Kidney epithelial cell (primary cell): ENCODE data around the gene EIPR1. TPM values are rescaled to one million over a fixed set of nuclear protein-coding genes. Genes with fewer than 3 reads are reported as not detected.

ENCODE experiments used
- DNase-seq: peaks from one replicate; pipeline ENCODE4 v3.0.0-alpha.2; 2010; ENCODE audit warnings: low read depth
- H3K27me3 ChIP-seq: 2 replicates; pipeline ENCODE4 v1.6.0; 2011; ENCODE audit warnings: low read length; ENCODE audit not compliant: control insufficient read depth, insufficient read depth
- H3K36me3 ChIP-seq: 2 replicates; pipeline ENCODE4 v1.5.1; 2011; ENCODE audit warnings: low read length; ENCODE audit not compliant: control insufficient read depth, insufficient read depth
- H3K4me3 ChIP-seq: 2 replicates; pipeline ENCODE4 v1.5.1; 2011; ENCODE audit warnings: low read depth, mild to moderate bottlenecking, control low read depth, low read length
- CTCF ChIP-seq: IDR thresholded peaks from 2 replicates; pipeline ENCODE4 v1.5.1; 2011; ENCODE audit warnings: mild to moderate bottlenecking, moderate library complexity, low read length, control low read depth, inconsistent platforms; ENCODE audit not compliant: insufficient read depth, poor library complexity, severe bottlenecking
- total RNA-seq: library from RNA; depleted of rRNA; stranded (reverse); fragments of >200 nt; gene quantifications from 2 replicates; pipeline ENCODE4 v1.2.3, GENCODE V29; 2015

The EIPR1 gene
- total RNA-seq, 1 donor from 2014 or later = 67.2 TPM

DNA sequence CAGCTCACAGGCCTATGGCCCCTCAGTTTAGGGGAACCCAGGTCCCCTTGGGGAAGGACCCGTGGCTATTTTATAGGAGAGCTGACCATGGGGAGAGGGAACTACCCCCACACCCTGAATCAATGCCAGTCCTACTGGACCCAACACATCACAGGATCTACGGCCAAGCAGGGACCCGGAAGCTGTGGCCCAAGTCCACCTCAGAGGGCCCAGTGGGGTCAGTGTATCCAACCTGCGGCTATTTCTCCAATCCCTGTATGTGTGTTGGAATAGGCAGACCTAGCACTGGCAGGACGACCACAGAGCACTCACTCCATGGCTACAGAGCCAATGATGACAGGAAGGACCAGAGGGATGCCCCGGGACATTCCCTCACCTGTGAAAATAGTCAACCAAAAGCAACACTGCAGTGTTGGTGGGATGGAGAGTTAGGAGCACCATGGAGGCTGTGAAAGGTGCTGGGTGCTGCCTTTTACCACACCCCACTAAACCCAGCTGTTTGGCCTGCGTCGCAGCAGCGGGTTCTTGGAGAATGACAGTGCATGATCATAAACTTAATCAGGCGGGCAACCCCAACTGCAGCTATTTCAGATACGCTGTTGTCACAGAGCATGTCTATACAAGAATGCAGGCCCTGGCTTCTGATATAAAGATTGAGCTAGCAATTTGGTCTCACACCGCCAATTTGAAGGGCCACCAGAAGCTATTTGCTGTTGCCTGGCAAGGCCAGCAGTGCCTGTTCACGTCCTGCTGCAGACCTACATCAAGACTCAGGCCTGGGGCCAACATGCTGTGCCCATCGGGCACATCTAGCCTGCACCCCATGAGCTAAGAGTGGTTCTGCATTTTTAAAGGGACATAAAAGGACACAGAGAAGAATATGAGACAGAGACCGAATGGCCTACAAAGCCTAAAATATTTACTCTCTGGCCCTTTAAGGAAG, 110.4 kb downstream of the EIPR1 start:
- no peak for DNase-seq
- TF ChIP-seq CTCF = no peak
- Histone ChIP-seq H3K27me3 (no peaks in the 10 kb centered on the region), H3K36me3 (no peaks in the 10 kb centered on the region), H3K4me3 (no peak overlapping the region)

DNA sequence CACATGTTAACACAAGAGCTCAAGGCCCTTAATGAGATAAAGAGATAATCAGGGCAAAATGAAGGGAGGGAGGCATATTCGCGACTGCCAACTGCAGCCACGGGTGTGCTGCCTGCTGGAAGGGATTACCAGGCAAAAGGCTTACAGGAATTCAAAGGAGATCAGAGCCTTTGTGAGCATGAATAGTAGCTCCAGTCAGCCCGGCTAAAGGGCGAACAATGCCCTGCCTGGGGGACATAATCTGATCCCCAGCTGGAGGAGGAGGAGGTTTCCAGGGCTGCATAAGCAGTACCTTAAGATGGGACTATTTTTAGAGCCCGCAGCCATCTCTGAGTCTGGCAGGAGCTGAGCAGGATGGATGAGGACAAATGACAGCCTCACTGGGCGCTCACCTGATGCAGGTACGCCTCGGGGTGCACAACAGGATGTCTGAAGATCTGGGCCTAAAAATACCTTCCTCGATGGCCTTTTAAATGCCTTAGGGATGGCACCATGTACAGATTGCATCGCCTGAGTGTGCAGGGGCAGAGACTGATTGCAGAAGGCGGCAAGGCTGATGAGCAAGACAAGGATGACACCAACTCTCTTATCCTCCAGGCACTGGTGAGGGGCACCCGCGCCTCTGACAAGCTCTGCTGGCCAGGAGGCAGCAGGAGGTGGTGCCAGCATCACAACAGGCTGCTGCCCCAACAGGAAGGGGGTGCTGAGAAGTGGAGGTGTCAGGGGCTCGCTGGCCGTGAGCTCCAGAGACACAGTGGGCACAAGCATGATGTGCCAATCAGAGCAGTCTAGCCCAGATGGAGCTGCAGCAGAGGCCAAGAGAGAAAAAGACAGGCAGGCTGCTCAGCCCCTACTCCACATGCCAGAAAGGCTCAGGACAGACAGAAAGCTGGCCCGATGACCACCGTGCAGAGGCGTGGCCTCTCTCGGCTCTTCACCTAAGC, 111.4 kb downstream of the EIPR1 start:
- DNase-seq = no peak
- Histone ChIP-seq H3K36me3 (no peaks in the 10 kb centered on the region), H3K27me3 (no peaks in the 10 kb centered on the region), H3K4me3 (no peak overlapping the region)
- TF ChIP-seq CTCF = no peak

DNA sequence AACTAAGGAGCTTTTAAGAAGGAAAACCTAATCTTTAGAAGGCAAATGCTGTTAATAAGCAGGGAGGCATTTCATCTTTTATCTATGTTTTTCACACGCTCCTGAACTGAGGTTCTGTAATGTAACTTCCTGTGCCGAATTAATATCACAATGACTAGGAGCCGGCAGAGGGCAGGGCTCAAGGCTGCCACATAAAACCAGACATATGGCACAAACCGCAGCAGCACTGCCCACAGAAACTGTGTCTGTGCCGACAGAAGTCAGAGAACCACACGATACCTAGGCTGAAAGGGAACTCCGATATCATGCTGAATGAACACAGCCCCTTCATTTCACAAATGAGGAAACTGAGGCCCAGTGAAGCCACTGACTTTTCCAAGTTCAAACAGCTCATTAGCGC, 112.1 kb downstream of the EIPR1 start:
- Histone ChIP-seq H3K27me3 (no peaks in the 10 kb centered on the region), H3K4me3 (no peak overlapping the region), H3K36me3 (no peaks in the 10 kb centered on the region)
- TF ChIP-seq CTCF = no peak
- no peak for DNase-seq

- DNase-seq = no peak
- Histone ChIP-seq H3K4me3 (no peak overlapping the region), H3K36me3 (no peaks in the 10 kb centered on the region), H3K27me3 (no peaks in the 10 kb centered on the region)
- TF ChIP-seq CTCF = no peak
Observed at GRCh38 chr2:3264010-3264744, 113.4 kb downstream of the EIPR1 start.

DNA sequence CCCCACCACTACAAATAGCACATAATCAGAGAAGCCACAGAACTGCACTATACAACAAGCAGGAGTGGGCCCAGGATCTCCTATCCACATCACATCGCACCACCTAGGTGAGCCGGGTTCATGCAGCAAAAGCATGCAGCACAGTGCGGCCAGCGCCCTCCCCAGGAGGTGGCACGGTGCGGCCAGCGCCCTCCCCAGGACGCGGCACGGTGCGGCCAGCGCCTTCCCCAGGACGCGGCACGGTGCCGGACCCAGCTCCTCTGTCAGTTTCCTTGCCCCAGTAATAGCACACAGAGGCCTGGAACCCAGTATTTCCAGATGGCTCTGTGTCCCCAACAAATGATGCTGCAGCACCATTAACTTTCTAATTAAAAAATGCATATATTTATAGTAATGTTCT, 114.1 kb downstream of the EIPR1 start:
- H3K27me3 ChIP-seq = no peaks in the 10 kb centered on the region
- DNase-seq = no peak
- TF ChIP-seq CTCF = no peak
- no peak overlapping the region for H3K4me3 ChIP-seq
- no peaks in the 10 kb centered on the region for H3K36me3 ChIP-seq
